Breast epithelium (tissue), 3 donors: Measurements from ENCODE around the gene FSTL4.

Experiments used
- POLR2A ChIP-seq: fragments of 450-650 bp; IDR thresholded peaks from one replicate; pipeline ENCODE4 v1.6.1; 2016; ENCODE audit warnings: antibody characterized with exemption, mild to moderate bottlenecking, moderate library complexity
- TF ChIP-seq, protein P1 (sequence below), 3 donors: fragments of 450-650 bp; IDR thresholded peaks; one replicate each; pipeline ENCODE4 v1.5.1; 2016 to 2017; ENCODE audit warnings: antibody characterized with exemption in 3 of 3, mild to moderate bottlenecking in 3 of 3, moderate library complexity in 3 of 3

DNA sequence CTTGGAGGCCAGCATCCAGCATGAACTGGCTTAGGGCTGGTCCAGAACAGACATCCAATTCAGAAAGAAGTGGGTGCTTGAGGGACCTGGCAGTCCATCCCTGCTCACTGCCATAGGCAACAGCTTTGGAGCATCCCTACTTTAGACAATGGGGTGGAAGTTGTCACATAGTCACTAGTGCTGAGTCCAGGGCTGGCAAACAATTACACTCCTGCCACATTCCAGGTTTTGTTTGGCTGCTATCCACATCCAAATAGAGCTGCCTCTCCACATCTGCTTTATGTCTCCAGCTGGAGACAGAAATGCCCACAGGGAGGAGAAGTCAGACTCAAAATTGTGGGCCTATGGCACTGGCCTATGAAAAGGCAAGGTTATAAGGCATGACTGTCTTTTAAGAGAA, 7.0 kb downstream of the FSTL4 start:
- TF ChIP-seq, protein P1, sequence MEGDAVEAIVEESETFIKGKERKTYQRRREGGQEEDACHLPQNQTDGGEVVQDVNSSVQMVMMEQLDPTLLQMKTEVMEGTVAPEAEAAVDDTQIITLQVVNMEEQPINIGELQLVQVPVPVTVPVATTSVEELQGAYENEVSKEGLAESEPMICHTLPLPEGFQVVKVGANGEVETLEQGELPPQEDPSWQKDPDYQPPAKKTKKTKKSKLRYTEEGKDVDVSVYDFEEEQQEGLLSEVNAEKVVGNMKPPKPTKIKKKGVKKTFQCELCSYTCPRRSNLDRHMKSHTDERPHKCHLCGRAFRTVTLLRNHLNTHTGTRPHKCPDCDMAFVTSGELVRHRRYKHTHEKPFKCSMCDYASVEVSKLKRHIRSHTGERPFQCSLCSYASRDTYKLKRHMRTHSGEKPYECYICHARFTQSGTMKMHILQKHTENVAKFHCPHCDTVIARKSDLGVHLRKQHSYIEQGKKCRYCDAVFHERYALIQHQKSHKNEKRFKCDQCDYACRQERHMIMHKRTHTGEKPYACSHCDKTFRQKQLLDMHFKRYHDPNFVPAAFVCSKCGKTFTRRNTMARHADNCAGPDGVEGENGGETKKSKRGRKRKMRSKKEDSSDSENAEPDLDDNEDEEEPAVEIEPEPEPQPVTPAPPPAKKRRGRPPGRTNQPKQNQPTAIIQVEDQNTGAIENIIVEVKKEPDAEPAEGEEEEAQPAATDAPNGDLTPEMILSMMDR (IDR thresholded peaks at IDR 0.05) = no peak
- no peak for TF ChIP-seq POLR2A
